ENCODE data around the gene PLAAT2. TPM values are rescaled to one million over a fixed set of nuclear protein-coding genes. Genes with fewer than 3 reads are reported as not detected.
"Not testable (repeated sequence)": the region's sequence is repeated elsewhere in the genome, so short reads cannot be mapped to it uniquely, and the experiment has no call there.

Gene PLAAT2
- total RNA-seq, 1 donor from 2014 or later = not detected

DNA sequence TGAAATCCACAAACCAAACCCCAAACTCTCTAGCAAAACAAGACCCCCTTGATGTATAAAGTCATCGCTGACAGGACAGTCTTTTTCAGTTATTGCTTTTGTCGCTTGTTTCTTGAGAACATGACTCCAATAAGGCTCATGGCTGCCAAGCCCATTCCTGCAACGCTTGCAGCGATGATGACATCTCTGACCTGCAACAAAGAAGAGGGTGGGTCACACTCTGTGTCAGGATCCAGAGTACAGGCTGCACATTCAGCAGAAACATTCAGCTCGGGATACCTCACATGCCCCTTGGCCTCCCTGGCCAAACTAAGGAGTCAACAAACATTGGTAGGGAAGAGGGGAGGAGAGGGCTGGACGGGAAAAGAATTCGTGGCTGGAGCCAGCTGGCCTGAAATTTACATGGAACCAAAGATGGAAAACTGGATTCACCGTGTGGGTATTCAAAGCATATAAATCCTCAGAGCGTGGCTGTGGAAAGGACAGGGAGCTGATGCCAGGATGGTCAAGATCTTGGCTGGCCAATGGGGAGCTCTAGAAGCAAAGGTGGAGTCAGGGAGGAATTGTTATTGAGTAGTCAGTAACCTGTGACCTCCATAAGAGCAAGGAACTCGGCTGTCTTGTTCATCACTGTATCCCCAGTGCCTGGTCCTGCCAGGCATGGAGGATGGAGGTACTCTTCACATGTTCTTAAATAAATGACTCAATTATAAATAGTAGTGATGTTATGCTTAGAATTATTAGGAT, 11.8 kb upstream of the PLAAT2 start:
- no peak for DNase-seq

DNA sequence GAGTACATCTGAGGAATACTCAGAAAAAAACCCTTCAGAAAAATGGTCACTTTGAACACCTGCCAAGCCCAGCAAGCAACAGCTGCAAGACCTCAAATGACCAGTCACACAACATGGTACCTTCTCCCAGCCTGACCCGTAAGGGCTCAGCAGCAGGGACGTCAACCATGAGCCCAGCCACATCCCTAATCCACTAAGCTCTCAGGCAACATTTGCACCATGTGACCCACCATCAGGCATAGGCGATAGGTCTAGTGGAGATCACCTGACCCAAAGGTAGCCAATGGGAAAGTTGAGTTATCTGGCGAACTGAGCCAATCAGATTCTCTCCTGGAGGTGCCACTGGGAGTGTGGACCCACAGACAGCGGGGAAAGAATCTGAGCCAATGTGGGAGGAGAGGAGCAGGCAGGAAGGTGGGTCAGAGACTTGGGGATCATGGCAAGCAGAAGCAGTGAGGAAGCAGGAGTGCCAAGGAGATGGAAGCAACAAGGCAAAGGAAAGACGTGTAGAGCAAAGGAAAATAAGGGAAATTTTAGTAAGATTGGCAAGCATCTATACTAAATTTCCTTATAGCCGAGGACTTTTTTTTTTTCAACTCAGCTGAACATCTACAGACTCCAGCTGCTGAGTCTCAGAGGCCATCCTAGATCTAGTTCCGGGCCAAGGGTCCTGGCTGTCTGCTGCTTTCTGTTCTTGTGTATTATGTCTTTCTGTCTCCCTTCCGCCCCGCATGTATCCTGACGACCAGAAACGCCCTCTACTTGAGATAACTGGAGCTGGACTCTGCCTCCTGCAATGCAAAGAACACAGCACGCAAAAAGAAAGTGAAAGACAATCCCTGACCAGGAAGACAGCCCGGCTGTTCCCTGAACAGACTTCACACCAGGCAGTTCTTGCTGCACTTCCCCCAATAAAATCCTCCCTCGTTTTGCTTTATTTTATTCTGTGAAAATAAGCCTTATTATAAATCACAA, 11.0 kb upstream of the PLAAT2 start:
- peak; percentile 40 for DNase-seq

DNA sequence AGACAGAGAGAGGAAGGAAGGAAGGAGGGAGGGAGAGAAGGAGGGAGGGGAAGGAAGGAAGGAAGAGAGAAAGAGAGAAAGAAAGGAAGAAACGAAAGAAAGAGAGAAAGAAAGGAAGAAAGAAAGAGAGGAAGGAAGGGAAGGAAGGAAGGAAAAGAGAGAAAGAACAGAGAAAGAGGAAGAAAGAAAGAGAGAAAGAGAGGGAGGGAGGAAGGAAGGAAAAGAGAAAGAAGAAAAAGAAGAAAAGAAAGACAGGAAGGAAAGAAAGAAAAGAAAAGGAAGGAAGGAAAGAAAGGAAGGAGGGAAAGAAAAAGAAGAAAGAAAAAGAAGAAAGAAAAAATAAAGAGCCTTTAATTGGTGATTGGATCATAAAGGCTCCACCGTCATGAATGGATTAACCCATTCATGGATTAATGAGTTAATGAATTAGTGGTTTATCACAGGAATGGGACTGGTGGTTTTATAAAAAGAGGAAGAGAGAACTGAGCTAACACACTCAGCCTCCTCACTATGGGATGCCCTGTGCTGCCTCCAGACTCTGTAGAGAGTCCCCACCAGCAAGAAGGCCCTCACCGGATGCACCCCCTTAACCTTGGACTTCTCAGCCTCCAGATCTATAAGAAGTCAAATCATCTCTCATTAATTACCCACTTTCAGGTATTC, 9.0 kb upstream of the PLAAT2 start:
- DNase-seq = no peak

DNA sequence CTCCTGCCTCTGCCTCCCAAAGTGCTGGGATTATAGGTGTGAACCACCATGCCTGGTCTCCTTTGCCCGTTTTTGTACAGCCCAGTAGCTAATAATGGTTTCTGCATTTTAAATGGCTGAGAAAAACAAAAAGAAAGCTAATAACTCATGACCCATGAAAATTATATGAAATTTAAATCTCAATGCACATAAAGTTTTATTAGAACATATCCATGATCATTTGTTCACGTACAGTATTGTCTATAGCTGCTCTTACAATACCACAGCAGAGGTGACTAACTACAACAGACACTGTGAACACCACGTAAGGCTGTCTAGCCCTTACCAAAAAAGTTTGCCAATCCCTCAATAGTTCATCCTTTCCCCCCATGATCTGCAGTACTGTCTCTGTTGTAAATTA, 6.4 kb upstream of the PLAAT2 start:
- no peak for DNase-seq

DNA sequence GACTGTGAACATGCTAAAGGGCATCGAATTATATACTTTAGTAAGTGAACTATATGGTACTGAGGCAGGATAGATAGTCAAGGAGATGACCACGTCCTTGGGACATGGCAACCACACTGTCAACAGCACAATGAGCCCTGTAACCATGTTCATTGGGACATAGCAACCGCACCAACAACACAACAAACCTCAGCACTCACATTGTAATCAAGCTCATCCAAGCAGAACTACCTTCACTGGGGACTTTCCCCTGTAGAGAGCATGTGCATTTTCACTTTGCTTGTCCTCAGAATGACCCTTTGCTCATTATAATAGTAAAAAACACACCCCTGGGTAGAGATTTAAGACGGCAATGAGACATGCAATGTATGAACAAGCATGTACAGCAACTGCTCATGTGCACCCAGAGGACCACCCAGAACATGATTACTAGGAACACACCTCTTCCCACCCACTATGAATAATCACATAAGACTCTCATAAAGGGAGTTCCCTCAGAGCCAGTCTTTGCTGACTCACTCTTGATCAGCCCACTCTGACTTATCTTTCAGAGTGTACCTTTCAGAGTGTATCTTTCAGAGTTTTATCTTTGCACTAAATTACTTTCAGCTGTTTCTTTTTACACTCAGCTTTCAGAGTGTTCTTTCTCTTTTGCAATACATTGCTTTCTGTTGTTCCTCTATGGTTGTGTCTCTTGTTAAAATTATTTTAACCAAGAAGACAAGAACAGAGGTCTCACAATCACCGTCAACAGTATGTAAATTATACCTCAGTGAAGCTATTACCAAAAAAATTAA, 4.1 kb upstream of the PLAAT2 start:
- no peak for DNase-seq

DNA sequence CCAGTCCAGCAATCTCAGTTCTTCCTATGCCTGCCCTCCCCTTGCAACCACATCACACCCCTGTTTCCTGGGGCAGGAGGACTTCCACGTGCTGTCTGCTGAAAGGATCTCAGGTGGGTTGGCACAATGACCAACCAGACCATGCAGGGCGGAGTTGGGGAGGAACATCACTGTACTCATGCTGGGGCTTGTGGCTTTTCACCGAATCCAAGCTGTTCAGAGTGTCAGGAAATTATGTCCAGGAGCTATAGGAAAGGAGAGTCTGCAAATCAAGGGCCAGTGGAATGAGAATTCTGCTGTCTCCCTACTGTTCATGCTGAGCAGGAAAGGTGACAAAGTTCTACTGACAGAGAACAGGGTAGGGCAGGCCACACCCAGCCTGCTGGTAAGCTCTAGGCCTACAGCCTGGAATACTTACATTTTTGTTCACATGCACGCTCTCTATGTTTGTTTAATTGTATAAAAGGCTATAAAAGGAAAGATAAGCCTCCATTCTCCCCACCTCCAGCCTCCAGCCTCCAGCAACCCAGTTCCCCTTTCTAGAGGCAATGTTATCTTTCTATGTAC, 1.7 kb upstream of the PLAAT2 start:
- no peak for DNase-seq

DNA sequence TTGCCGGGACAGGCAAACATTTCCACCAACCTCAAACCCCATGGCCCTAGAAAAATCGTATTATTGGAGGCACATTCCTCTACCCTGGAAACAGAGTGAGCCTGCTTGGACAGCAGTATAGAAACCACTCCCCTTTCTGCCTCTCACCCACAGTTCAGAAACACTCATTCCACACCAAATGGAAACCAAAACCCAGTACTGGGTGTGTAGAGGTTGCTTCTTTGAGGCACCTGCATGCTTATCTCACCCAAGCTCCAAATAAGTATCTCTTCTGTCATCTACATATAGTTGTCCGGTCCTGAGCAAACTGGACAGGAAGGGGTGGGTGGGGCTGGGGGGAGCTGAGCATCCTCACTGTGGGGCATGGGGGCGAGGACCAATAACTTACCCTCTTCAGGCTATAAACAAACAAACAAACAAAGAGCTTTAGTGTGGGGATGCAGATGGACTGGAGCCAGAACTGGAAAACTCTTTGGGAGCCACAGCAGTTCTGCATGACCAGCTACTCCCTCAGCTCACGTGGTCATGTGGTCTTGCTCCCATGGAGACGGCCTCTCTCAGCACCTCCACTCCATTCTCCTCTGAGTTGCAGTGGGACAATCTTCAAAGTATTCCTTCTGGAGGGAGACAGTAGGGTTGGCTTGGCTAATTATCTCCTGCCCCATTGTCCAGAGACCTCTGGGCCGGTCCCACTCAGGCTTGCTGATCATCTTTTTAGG, 1.0 kb upstream of the PLAAT2 start:
- DNase-seq = no peak

DNA sequence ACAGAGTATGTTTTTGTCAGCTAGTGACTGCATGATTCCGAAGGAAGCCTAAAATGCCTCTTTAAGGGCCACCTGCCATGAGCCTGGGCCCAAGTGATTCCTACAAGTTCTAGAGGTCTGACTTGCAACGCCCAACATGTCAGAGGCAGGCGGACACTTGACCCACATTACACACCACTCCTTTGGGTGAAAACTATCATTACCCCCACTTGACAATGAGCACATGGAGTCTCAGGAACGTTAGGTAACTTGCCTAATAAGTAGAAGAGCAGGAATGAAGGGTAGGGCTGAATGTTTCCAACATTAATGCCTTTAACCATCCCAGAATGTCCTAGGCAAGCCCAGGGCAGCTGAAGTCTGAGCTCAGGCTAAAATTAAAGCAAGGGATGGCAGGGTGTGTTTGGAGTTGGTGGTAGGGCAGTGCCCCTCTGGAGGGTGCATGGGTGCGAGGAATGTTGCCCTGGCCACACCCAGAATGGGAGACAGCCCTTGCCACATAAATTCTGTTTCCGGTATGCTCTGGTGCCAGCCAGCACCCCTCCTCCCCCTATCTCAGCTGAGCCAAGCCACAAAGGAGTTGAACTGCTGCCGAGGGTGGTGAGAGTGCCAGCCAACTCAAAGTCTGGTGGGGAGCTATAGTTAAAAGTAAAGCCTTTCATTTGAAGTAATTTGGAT, 2.5 kb downstream of the PLAAT2 start:
- no peak for DNase-seq

DNA sequence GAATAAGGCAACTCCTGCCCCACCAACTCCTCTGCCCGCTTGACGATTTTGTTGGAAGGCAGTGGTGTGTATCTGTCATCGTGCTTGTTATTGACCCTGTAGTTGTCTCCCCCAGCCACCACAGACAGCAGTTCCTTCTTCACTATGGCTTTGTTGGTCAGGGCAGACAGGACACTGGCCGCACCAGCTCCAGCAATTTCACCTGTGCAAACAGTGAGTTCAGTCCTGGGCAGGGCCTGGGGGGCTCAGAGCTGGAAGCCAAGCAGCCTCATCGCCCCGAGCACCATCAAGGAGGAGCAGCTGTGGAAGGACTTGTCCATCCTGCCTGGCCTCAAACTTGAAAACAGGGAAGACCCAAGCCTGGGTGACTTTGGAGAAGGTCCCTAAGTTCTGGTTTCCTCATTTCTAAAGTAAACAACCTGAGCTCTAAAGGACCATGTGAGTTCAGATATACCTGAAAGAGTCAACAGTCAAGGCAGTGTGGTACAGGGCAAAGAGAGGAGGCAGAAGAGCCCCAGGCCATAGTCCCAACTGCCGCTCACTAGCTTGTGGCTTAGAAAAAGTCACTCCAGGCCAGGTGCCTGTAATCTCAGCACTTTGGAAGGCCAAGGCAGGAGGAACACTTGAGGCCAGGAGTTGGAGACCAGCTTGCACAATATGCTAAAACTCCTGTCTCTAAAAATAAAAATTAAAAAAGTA, 4.6 kb downstream of the PLAAT2 start:
- no peak for DNase-seq

DNA sequence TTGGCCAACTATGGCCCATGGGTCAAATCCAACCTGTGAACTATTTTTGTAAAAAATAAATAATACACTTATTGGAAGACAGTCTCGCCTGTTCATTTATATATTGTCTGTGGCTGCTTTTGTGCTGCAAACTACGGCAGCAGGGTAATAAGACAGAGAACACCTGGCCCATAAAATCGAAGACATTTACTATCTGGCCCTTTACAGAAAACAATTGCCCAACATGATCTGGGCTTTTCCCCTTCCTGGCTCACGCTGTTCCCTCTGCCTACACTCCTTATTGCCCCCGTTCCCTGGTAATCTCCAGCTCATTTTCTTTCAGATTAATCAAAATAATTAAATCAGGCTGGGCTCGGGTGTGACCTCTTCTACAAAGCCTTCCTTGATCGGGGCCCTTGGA, 5.6 kb downstream of the PLAAT2 start:
- DNase-seq = no peak

DNA sequence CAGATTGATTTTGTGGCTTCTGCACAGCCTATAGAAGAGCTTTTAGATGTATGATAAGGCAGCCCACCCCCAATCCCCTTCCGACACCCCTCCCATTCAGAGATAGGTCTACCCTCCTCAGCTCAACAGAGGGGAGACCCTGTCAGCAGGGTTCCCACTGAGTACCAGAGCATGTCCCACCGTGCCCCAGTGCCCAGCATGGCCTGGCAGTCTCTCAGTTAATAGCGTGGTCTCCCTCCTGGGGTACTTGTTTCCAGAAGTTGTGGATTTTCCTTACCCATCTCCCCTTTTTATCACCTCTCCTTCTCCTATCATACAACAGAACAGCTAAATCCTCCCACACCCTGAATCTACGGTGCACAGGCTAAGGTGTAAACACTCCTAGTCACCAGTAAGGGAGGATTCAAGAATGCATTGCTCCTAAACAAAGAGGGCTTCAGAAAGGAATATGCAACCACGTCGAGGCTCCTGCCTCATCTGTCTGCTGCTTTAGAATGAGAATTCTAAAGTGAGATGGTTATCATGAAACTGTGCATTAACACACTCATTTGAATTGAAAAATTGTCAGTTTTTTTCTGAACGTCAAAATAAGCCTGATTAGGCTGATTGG, 6.7 kb downstream of the PLAAT2 start:
- no peak for DNase-seq

DNA sequence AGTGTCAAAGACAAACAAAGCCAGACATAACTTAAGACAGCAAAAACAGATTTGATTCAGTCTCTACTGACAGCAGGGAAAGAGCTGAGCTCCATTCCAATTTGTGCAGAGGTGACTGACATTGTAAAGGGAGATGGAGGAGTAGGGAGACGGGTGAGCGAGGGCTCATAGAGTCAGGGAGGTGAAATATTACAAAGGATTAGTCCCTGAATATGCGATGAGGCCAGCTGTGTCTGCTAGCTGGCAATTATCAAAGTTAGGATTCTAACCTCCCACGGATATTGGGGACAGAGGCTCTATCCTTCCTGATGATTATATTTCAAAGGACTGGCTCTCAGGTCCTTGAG, 8.3 kb downstream of the PLAAT2 start:
- no peak for DNase-seq

DNA sequence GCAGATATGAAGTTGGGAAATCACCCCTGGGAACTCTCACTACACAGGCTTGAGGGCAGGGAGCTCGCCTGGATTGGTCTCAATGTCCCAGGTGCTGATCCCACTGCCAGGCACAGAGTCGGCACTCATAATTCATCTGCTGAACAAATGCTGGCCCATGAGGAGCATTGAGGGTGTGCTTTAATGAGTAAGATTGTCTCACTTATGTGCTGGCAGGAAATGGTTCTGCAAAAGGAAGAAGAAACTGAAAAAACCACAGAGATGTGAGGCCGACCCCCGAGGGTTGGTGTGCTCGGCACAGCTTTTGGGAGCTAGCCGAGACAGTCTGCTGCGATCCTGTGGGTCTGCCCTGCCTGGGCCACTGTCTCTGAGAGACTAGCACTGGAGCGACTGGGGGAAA, 9.4 kb downstream of the PLAAT2 start:
- DNase-seq = no peak

DNA sequence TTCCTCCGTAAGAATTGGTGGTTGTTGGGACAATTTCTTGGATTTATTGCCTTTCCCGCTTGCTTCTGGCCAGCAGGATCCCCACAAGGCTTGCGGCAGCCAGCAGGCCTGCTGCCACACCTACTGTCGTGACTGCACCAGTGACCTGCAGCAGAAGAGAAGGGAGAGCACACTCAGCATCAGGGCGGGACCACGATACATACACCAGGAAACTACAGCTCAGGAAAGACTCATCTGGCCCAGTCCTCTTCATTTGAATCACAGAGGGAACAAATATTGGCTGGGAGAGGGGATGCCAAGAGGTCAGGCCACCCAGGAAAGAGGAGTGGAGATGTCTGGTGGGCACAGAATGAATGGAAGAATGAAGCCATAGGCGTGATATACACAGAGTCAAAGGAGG, 10.3 kb downstream of the PLAAT2 start:
- DNase-seq = no peak

DNA sequence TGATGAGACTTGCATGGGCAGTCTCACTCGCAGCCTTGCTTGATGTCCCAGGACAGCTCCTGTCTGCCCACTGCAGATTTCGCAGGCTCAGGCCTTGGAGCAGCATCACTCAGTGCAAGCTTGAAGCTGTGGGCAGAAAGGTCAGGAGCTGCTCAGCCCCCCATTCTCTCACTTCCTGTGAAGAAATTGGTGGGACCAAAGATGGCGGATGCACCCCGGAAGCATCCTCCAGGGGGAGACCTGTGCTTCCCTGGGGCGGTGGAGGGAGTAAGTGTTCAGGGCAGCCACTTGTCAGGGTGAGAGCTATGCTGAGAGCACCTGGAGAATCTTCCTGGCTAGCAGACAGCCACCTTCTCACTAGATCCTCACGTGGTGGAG, 11.3 kb downstream of the PLAAT2 start:
- DNase-seq = no peak

DNA sequence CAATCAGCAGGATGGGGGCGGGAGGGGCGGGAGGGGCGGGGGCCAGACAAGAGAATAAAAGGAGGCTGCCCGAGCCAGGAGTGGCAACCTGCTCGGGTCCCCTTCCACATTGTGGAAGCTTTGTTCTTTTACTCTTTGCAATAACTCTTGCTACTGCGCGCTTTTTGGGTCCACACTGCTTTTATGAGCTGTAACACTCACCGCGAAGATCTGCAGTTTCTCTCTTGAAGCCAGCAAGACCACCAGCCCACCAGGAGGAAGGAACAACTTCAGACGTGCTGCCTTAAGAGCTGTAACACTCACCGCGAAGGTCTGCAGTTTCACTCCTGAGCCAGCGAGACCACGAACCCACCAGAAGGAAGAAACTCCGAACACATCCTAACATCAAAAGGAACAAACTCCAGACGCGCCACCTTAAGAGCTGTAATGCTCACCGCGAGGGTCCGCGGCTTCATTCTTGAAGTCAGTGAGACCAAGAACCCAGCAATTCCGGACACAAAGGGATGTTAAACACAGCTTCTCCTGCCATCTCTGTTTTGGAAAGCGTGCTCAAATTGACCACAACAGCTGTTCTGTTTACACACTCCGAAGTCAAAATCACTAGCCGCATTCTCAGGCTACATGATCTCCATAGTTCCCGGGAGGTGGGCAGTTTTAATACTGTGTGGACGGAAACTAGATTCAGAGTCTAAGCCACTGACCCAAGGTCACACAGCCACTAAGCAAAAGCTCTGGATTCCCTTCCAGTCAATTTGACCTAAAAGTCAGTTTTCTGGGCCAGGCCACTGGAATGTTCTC, 11.9 kb downstream of the PLAAT2 start:
- DNase-seq = no peak

DNA sequence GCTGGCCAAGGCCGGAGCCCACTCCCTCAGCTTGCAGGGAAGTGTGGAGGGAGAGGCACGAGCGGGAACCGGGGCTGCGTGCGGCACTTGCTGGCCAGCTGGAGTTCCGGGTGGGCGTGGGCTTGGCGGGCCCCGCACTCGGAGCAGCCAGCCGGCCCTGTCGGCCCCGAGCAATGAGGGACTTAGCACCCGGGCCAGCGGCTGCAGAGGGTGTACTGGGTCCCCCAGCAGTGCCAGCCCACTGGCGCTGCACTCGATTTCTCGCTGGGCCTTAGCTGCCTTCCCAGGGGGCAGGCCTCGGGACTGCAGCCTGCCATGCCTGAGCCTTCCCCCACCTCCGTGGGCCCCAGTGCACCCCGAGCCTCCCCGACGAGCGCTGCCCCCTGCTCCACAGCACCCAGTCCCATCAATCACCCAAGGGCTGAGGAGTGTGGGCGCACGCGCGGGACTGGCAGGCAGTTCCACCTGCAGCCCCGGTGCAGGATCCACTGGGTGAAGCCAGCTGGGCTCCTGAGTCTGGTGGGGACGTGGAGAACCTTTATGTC, 13.0 kb downstream of the PLAAT2 start:
- DNase-seq = not testable (repeated sequence)

DNA sequence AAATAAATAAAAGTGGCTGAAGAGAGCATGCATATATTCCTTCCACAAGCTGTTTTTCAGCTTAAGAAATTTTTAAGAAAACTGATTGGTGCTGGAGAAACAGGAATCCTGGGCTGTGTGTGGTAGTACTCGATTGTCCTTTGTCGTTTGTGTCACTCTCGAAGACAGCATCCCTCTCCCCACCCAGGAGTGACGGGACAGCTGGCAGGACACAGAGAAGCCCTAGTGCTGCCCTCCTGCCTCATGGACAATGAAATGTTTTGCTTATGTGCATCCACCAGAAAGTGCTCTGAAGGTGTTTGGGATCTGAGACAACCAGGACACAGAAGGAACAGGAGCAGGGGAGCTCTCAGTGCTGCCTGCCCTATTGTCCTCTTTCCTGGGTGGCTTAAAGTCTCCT, 13.8 kb downstream of the PLAAT2 start:
- DNase-seq = no peak

All from occipital lobe (tissue), 2 donors.